GM12892 (cell line): ENCODE results near the gene ZNF470.

Source experiments
- POLR2A ChIP-seq: IDR thresholded peaks from 2 replicates; pipeline ENCODE4 v1.6.1; 2011; ENCODE audit warnings: low read depth, low read length, control low read depth
- POLR2AphosphoS5 ChIP-seq: IDR thresholded peaks from 2 replicates; pipeline ENCODE4 v1.6.1; 2011; ENCODE audit warnings: low read depth, low read length, control low read depth
- TAF1 ChIP-seq: IDR thresholded peaks from 2 replicates; pipeline ENCODE4 v1.6.1; 2011; ENCODE audit warnings: low read depth, mild to moderate bottlenecking, control low read depth, low read length, borderline replicate concordance

GRCh38 chr19:56538761-56539263 is 28.5 kb upstream of the ZNF470 start, which contains the start of gene ZFP28:
- TF ChIP-seq POLR2A (no peak), POLR2AphosphoS5 (no peak), TAF1 (no peak)
